Hematopoietic multipotent progenitor cell treated with erythropoietin and hydrocortisone succinate and interleukin-3 and kit ligand, for 8 days (in vitro differentiated cells): ENCODE data around the gene RAP2B.
"Not testable (repeated sequence)": the region's sequence is repeated elsewhere in the genome, so short reads cannot be mapped to it uniquely, and the experiment has no call there.

Source experiments
- DNase-seq: peaks from one replicate; pipeline ENCODE4 v3.0.0-alpha.2; 2015

Gene RAP2B

DNA sequence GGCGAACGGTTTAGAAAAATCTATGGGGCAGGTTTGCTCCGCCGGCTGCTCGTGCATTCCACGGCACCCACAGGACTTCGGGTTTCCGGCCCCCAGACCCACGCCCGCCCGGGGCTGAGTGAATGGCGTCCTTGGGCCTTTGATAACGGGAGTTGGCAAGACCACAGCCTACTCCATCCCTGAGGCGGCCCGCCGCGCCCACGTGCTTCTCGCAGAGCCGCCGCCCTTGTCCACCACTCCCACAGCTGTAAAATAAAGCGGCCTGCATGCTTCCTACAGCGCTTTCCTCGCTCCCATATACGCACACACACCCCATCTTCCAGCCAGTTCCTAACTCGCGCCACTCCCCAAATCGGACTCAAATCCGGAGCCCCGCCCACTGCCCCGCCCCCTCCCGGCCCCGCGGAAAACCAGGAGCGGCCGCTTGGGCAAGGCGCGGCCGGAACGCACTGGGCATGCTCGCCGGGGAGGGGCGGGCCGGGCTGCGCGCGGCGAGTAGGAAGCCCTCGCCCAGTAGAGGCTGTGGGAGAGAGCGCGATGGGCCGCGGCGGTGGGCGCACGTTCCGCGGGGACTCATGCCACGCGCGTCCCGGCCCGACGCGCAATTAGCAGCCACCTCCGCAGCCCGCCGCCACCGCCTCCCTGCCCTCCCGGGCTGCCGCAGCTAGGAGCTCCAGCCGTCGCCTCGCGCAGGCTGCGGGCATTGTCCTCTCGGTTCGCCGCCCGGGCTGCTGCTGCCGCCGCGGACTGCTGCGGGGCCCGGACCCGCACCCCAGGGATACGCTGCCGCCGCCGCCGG lies at the start of gene RAP2B:
Gene RAP2B, plus strand, starts transcription at position 513 of the 799 bp plus-strand sequence. CDS start 468 bp downstream, outside the sequence.
- DNase-seq: peak; percentile 96

DNA sequence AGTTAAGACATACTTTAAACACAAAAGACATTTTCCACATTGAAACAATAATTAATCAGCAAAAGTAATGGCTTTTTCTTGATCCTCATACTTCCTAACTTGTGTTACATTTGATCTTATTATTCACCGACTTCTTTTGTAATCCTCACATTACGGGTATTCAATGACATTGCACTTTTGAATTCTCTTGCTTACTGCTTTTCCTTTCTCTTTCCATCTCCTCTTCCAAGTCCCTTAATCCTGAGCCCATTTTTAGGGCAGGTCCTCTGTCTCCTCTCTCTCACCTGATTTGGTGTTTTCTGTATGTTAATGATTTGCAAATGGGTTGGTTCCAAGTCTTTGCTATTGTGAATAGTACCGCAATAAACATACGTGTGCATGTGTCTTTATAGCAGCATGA lies 48.5 kb upstream of the RAP2B start:
- no peak for DNase-seq

DNA sequence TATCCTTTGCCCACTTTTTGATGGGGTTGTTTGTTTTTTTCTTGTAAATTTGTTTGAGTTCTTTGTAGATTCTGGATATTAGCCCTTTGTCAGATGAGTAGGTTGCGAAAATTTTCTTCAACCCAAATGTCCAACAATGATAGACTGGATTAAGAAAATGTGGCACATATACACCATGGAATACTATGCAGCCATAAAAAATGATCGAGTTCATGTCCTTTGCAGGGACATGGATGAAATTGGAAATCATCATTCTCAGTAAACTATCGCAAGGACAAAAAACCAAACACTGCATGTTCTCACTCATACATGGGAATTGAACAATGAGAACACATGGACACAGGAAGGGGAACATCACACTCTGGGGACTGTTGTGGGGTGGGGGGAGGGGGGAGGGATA lies 47.8 kb upstream of the RAP2B start:
- not testable (repeated sequence) for DNase-seq

GRCh38 chr3:153115326-153115725 lies 46.7 kb upstream of the RAP2B start:
- DNase-seq: no peak

DNA sequence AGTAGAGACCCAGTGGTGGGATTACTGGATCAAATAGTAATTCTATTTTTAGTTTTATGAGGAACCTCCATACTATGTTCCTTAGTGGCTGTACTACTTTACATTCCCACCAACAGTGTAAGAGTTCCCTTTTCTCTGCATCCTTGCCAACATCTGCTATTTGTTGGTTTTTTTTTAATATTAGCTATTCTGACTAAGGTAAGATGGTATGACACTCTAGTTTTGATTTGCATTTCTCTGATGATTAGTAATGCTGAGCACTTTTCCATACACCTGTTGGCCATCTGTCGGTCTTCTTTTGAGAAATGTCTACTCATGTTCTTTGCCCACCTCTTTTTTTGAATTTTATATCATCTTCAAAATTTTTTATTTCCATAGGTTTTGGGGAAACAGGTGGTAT lies 34.2 kb upstream of the RAP2B start:
- no peak for DNase-seq

DNA sequence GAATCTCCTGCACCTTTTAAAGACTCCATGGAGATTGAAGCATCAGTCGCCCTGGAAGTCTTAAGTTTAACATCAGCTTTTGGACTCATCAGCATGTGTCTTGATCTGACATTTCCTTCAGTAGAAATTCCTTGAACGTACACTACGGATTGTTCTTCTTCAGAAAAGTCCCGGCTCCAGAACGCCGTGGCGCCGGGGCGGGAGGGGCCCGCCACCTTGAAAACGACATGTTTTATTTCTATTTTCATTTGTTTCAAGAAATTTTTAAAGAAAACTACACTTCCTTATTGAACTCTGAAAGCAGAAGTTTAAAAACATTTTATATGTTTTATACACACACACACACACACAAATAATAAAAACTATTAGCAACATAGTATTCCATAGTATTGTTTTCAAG lies 32.6 kb upstream of the RAP2B start:
- no peak for DNase-seq

DNA sequence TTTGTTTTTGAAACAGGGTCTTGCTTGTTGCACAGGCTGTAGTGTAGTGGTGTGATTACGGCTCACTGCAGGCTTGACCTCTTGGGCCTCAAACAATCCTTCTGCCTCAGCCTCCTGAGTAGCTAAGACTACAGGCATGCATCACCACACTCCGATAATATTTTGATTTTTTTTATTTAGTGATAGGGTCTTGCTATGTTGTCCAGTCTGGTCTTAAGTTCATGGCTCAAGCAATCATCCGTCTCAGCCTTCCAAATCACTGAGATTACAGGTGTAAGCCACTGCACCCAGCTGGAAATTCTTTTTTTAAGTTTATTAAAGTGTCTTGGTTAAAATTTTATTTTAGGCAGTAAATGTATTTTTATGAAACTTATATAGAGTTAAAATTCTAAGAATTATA lies 32.2 kb upstream of the RAP2B start:
- no peak for DNase-seq

DNA sequence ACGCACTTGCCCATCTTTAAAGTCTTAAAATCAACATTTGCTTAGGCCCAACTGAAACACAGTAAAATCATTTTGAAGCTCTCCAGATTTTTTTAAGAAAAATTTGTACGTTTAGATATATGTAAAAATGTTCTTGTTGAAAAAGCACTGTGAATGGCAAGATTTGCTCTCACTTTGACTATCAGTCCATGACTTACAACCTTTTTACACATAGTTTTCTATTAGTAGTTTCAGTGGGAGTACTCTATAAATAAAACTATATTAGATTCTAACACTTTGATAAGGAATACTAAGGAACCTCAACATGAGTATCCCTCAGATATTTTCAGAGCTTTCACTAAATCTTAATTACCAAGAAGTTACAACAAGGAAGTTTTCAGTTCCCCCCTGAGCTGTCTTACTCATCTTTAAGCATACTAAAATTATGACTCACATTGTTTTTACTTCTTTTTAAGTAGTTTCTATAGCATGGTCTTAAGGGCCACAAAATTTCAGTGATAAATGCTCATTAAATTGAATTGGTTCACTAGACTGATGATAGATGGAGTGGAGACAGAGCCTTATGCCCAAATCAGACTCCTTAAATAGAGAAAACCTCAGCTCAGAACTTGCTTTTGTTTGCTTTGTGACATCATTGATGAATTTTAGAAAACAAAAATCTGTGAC lies 31.6 kb upstream of the RAP2B start:
- DNase-seq: no peak

- DNase-seq: no peak
Measured at GRCh38 chr3:153137626-153138025, 24.4 kb upstream of the RAP2B start.

DNA sequence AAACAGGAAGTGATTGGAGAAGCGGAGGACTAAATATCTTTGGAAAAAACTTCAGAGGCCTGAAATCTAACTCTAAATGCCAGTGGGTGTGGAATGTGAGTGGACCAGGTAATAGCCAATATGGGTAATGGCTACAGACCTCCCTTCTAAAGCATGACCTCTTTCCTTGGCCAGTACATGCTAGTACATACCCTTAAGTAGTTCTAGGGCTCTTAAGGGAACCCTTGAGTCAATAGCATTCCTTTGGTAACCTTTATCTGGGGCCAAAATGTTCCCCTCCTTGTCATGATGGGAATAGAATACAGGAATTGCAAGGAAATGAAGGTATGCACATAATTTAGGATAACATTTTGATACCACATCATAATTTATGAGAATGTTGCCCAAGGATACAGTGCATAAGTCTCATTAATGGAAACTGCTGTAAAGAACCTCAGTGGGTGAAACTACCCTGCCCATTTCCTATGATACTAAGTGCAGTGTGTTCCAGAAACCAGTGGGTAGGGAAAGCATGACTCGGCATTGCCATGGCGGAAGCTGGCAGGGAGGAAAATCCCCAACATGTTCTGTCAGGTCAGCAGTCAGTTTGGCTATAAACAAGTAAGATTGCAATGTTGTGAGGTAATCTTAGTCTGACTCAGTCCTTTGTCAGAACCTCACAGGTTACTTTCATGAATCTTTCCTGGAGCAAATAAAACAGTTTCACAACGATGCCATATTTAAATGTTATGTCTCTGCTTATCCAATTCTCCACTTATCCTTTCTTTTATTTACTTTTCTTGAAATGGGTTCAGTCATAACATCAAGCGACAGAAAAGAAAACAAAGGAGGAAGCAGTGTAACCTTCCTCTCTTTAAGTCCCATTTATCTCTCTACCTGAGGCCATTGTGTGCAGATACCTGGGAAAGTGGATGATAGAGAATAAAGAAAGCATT lies 23.5 kb upstream of the RAP2B start:
- DNase-seq: peak; percentile 24

GRCh38 chr3:153142961-153143360 lies 19.1 kb upstream of the RAP2B start:
- no peak for DNase-seq

- DNase-seq: no peak
Measured at GRCh38 chr3:153144071-153144470, 18.0 kb upstream of the RAP2B start.

GRCh38 chr3:153144779-153145178 lies 17.2 kb upstream of the RAP2B start:
- no peak for DNase-seq

- DNase-seq: no peak
Measured at GRCh38 chr3:153145454-153145853, 16.6 kb upstream of the RAP2B start.

DNA sequence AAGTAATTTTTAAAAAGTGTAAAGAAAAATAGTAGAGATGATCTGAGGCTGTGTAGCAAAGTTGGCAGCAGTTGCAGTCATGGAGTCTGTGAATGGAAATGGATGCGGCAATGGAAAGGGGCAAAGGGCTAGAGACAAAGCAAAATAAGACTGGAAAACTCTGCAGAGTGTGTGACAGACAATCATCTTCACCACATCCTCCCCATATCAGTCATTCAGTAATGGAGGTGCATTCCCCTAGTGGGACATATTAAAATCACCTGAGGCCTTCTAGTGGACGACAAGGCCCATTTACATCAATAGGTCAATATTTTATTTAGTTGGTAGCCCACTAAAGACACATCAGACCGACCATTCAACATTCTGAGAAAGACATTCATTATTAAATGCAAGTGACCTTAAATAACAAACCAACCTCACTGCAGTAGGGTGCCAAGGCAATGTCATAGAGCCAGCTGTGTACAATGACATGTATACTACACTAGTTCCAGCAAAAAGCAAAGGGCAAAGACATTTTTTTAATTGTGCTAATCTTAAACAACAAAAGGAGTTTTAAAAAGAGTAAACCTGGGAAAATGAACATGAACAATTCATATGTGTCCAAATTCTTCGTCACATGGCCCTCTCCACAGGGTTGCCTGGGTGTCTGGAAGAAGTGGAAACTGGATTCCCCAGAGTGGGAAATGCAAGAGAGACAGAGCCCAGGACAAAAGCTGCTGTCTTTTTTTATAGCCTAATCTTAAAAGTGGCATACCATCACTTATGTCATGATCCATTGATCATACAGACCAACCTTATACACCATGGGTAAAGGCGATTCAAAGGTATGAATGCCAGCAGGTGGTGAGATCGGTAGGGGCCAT lies 15.6 kb upstream of the RAP2B start:
- no peak for DNase-seq

DNA sequence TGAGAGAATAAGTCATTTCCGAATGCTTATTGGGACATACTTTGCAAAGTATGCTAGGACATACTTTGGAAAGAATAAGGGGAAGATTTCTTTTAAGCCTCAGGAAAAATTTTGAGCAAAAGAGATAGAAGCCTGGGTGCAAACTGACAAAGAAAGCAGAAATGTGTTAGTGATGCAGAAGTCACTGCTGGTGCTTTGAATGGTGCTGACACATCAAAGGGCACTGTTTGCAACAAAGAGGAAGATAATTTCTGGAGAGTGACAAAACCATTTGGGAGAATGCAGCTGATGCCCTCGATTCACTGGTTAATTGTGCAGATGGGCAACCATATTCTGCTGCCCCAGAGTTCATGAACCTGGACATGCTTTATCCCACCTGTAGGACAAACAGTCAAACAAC lies 11.0 kb upstream of the RAP2B start:
- DNase-seq: no peak

GRCh38 chr3:153155786-153156185 lies 6.2 kb upstream of the RAP2B start:
- DNase-seq: not testable (repeated sequence)

DNA sequence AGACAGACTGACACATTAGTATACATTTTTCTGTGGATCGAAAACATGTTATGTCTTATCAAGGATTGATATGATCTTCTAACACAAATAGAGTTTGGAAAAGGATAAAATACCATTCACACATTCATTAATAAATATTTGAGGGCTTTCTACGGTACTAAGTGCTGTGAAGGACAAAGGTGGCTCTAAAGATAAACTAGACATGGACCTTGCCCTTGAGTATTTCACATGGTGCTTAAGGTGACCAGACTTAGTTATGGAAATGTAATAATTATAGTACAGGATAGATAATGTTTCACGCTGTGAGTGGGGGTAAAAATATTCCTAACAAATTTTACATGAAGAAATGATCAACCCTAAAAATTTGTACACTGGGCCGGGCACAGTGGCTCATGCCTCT lies 3.8 kb upstream of the RAP2B start:
- DNase-seq: no peak

GRCh38 chr3:153158961-153159735 lies 2.9 kb upstream of the RAP2B start:
- no peak for DNase-seq

GRCh38 chr3:153159771-153160397 lies 2.1 kb upstream of the RAP2B start:
- DNase-seq: no peak
